ENCODE results near the gene DYNC2H1.

DNA sequence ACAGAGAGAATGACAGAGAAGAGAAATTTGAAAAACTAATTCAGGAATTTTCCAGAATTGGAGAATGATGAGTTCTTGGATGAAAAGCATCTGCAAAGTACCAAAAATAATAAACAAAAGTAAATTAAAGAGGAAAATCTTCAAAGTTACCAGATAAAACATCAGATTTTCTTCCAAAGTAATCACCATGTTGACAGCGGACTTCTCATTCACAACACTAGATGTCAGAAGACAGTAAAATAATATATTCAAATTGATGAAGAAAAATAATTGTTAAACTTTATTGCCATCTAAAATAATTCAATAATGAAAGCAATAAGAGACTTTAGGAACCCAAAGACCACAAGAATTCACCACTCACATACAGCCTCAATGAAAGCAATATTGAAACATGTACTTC lies 355.2 kb downstream of the DYNC2H1 start:
- TF ChIP-seq, protein P1, sequence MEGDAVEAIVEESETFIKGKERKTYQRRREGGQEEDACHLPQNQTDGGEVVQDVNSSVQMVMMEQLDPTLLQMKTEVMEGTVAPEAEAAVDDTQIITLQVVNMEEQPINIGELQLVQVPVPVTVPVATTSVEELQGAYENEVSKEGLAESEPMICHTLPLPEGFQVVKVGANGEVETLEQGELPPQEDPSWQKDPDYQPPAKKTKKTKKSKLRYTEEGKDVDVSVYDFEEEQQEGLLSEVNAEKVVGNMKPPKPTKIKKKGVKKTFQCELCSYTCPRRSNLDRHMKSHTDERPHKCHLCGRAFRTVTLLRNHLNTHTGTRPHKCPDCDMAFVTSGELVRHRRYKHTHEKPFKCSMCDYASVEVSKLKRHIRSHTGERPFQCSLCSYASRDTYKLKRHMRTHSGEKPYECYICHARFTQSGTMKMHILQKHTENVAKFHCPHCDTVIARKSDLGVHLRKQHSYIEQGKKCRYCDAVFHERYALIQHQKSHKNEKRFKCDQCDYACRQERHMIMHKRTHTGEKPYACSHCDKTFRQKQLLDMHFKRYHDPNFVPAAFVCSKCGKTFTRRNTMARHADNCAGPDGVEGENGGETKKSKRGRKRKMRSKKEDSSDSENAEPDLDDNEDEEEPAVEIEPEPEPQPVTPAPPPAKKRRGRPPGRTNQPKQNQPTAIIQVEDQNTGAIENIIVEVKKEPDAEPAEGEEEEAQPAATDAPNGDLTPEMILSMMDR (IDR thresholded peaks at IDR 0.05) = no peak
- TF ChIP-seq EZH2 (IDR thresholded peaks at IDR 0.05) = no peak
